IMR-90 (cell line): ENCODE data around the gene HTR3C. TPM values are rescaled to one million over a fixed set of nuclear protein-coding genes. Genes with fewer than 3 reads are reported as not detected.
A peak's percentile ranks its signal among the peaks of the same experiment; 100 is the strongest.

Experiments
- ATAC-seq: fragments of 200-7000 bp; cut with Tn5 transposase; 2 replicates; pipeline ENCODE4 v1.9.1; 2020; ENCODE audit warnings: low read depth, mild to moderate bottlenecking, moderate library complexity
- BruUV-seq: library from RNA; stranded (reverse); fragments of 400-500 nt; replicated peaks from 2 replicates; lab custom pipeline; 2021; lab: Mats Ljungman, UMichigan
- CTCF ChIA-PET: fragments of 300-600 bp; formaldehyde crosslinking; extraction: SDS; loops from one replicate; lab custom pipeline; 2021; ENCODE audit warnings: antibody characterized with exemption; lab: Yijun Ruan, JAX
- POLR2A ChIA-PET: fragments of 300-600 bp; sonication (Branson Sonifier 250); formaldehyde crosslinking; loops from one replicate; lab custom pipeline; 2022; ENCODE audit warnings: antibody characterized with exemption; ENCODE audit not compliant: unreplicated experiment; lab: Charles Lee
- DNase-seq: peaks from one replicate; pipeline ENCODE4 v3.0.0; 2013
- H2AFZ ChIP-seq: replicated peaks from 2 replicates; pipeline ENCODE3; 2013; ENCODE audit warnings: low read length, mild to moderate bottlenecking; ENCODE audit not compliant: poor library complexity
- H2AK5ac ChIP-seq: 2 replicates; pipeline ENCODE4 v1.6.1; 2013; ENCODE audit warnings: low read depth, low read length, inconsistent platforms
- H2AK9ac ChIP-seq: replicated peaks from 2 replicates; pipeline ENCODE3; 2013; ENCODE audit warnings: mild to moderate bottlenecking, low read depth, low read length, moderate library complexity; ENCODE audit not compliant: poor library complexity
- H2BK120ac ChIP-seq: 2 replicates; pipeline ENCODE4 v1.6.1; 2013; ENCODE audit warnings: low read depth, low read length, inconsistent platforms
- H2BK15ac ChIP-seq: 3 replicates; pipeline ENCODE4 v1.6.1; 2013; ENCODE audit warnings: low read depth, low read length, inconsistent platforms
- H2BK20ac ChIP-seq: 2 replicates; pipeline ENCODE4 v1.6.1; 2013; ENCODE audit warnings: low read depth, mild to moderate bottlenecking, inconsistent platforms, low read length, moderate library complexity
- H2BK5ac ChIP-seq: 2 replicates; pipeline ENCODE4 v1.6.1; 2013; ENCODE audit warnings: mild to moderate bottlenecking, low read depth, low read length, inconsistent platforms; ENCODE audit not compliant: poor library complexity, severe bottlenecking
- H3K14ac ChIP-seq: replicated peaks from 2 replicates; pipeline ENCODE4 v1.6.1; 2013; ENCODE audit warnings: low read depth, low read length, inconsistent platforms
- H3K18ac ChIP-seq: 2 replicates; pipeline ENCODE4 v1.6.1; 2013; ENCODE audit warnings: low read depth, low read length, control low read depth
- H3K23ac ChIP-seq: 2 replicates; pipeline ENCODE4 v1.6.1; 2013; ENCODE audit warnings: low read depth, low read length, inconsistent platforms
- H3K27ac ChIP-seq: 2 replicates; pipeline ENCODE4 v1.5.1; 2013; ENCODE audit warnings: mild to moderate bottlenecking, control low read depth, low read length; ENCODE audit not compliant: insufficient read depth
- H3K27me3 ChIP-seq: 2 replicates; pipeline ENCODE4 v1.6.1; 2013; ENCODE audit warnings: low read length; ENCODE audit not compliant: control insufficient read depth, insufficient read depth
- H3K36me3 ChIP-seq: 2 replicates; pipeline ENCODE4 v1.6.1; 2013; ENCODE audit warnings: low read length, mixed read lengths; ENCODE audit not compliant: control insufficient read depth, insufficient read depth
- H3K4ac ChIP-seq: 2 replicates; pipeline ENCODE4 v1.6.1; 2013; ENCODE audit warnings: low read depth, low read length, inconsistent platforms
- H3K4me1 ChIP-seq: 2 replicates; pipeline ENCODE4 v1.6.1; 2013; ENCODE audit warnings: low read length, mixed read lengths; ENCODE audit not compliant: control insufficient read depth, insufficient read depth
- H3K4me2 ChIP-seq: 2 replicates; pipeline ENCODE4 v1.6.1; 2013; ENCODE audit warnings: low read depth, mild to moderate bottlenecking, control low read depth, low read length, moderate library complexity
- H3K4me3 ChIP-seq: 2 replicates; pipeline ENCODE4 v1.5.1; 2013; ENCODE audit warnings: low read depth, mild to moderate bottlenecking, control low read depth, low read length, moderate library complexity; ENCODE audit not compliant: insufficient read depth
- H3K56ac ChIP-seq: 2 replicates; pipeline ENCODE4 v1.6.1; 2013; ENCODE audit warnings: low read length, inconsistent platforms; ENCODE audit not compliant: insufficient read depth; ENCODE audit errors: extremely low read depth
- H3K79me1 ChIP-seq, 2 experiments: 2 replicates each; pipeline ENCODE4 v1.6.1; 2013; ENCODE audit warnings: low read length in 2 of 2, inconsistent platforms in 1 of 2, low read depth in 1 of 2
- H3K9ac ChIP-seq: 2 replicates; pipeline ENCODE4 v1.6.1; 2013; ENCODE audit warnings: low read depth, low read length, control low read depth
- H3K9me1 ChIP-seq: 2 replicates; pipeline ENCODE4 v1.6.1; 2013; ENCODE audit warnings: low read length, inconsistent platforms; ENCODE audit not compliant: insufficient read depth
- H3K9me3 ChIP-seq: 2 replicates; pipeline ENCODE4 v1.6.1; 2013; ENCODE audit warnings: low read length; ENCODE audit not compliant: control insufficient read depth, insufficient read depth
- H4K20me1 ChIP-seq: 2 replicates; pipeline ENCODE4 v1.6.1; 2013; ENCODE audit warnings: low read length, inconsistent platforms; ENCODE audit not compliant: insufficient read depth
- H4K5ac ChIP-seq: 2 replicates; pipeline ENCODE4 v1.6.1; 2013; ENCODE audit warnings: mild to moderate bottlenecking, low read depth, low read length, control low read depth
- H4K8ac ChIP-seq, 2 experiments: 2 replicates each; pipeline ENCODE4 v1.6.1; 2013; ENCODE audit warnings: low read depth in 2 of 2, low read length in 2 of 2, control low read depth in 1 of 2, inconsistent platforms in 1 of 2
- H4K91ac ChIP-seq: 2 replicates; pipeline ENCODE4 v1.6.1; 2013; ENCODE audit warnings: low read depth, low read length, inconsistent platforms; ENCODE audit not compliant: insufficient read depth
- BHLHE40 ChIP-seq: fragments of 150-350 bp; IDR thresholded peaks from 2 replicates; pipeline ENCODE4 v1.6.1; 2016; ENCODE audit warnings: mild to moderate bottlenecking, low read depth, low read length
- CEBPB ChIP-seq: IDR thresholded peaks from 2 replicates; pipeline ENCODE4 v1.6.1; 2012; ENCODE audit warnings: low read depth, low read length, improper control_type of control experiment
- CHD1 ChIP-seq: IDR thresholded peaks from 2 replicates; pipeline ENCODE4 v1.6.1; 2012; ENCODE audit warnings: low read depth, low read length, improper control_type of control experiment
- MAFK ChIP-seq: IDR thresholded peaks from 2 replicates; pipeline ENCODE4 v1.6.1; 2012; ENCODE audit warnings: low read depth, low read length, improper control_type of control experiment
- POLR2A ChIP-seq: IDR thresholded peaks from 2 replicates; pipeline ENCODE4 v1.6.1; 2012; ENCODE audit warnings: mild to moderate bottlenecking, low read depth, low read length
- RAD21 ChIP-seq: IDR thresholded peaks from 2 replicates; pipeline ENCODE4 v1.6.1; 2012; ENCODE audit warnings: low read length, improper control_type of control experiment
- WGBS, 2 experiments: methylation state at CpG; one replicate each; pipeline versions ENCODE4 v1.1.5 to v1.1.7; 2013; ENCODE audit warnings: missing lambda C conversion rate in 2 of 2; ENCODE audit not compliant: insufficient read length in 1 of 2; ENCODE audit errors: extremely low coverage in 2 of 2; 5-methylcytosine and 5-hydroxymethylcytosine counted together
- dilution Hi-C: fragments of 300-500 bp; cut with HindIII; formaldehyde crosslinking; loops from one replicate; pipeline ENCODE4 v1.14.3; 2018; ENCODE audit warnings: low sequenced_read_pairs; ENCODE audit not compliant: unreplicated experiment
- in situ Hi-C: fragments of 300-500 bp; cut with MboI; formaldehyde crosslinking; loops from 3 replicates; pipeline ENCODE4 v1.14.3; 2019; ENCODE audit warnings: low sequenced_read_pairs, inconsistent platforms, mixed read lengths
- intact Hi-C: fragments of 100-400 bp; cut with micrococcal nuclease; formaldehyde crosslinking; loops from 2 replicates; pipeline ENCODE4 v1.10.0; 2022
- polyA plus RNA-seq, 3 experiments: library from polyadenylated mRNA; depleted of rRNA; stranded (reverse); fragments of >200 nt; gene quantifications; 2 replicates each; pipeline ENCODE4 v1.2.3, GENCODE V29; 2012; ENCODE audit warnings: low replicate concordance in 1 of 3
- total RNA-seq: library from RNA; depleted of rRNA; stranded (reverse); fragments of >200 nt; gene quantifications from 2 replicates; pipeline ENCODE4 v1.2.3, GENCODE V29; 2012

HTR3C gene
- total and polyA plus RNA-seq, 2 of the 4 experiments (the other 2 are of a cell fraction): not detected

DNA sequence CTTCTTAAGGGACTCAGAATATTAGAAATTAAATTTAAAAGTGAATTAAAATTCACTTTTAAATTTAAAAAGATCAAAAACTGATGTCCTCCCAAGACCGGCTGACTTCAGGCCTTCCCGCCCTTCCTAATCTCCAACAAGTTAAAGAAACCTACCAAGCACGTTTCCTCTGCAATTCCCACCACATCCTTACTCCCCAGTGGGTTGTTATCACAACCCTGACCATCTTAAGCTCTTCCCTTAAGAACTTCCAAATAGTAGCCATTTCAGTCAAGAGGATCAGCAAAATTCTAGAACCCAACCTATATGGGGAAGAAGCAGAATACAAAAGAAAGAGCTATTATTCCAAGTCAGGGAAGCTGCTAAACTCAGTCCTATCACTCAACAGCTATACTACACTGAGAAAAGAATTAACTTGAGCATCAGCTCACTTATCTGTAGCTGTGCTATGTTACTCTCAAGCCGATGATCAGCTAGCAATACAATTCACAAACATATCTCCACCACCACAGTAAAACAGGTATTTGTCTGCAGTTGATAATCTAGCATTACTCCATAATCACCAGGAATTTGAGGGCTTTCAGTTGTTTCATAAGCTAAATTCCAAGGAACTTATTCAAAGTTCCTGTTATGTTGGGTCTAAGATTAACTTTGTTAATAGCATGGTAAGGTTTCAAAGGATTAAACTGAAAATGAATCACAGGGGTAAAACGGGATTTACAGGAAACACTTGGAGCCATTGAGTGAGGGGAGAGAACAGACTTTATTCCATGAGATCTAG, 49.5 kb upstream of the HTR3C start:
- ATAC-seq (peak; percentile 70), DNase-seq (peak; percentile 81)
- peak overlapping the region; percentile 90 for H3K4ac ChIP-seq
- H3K27ac ChIP-seq: peak overlapping the region; percentile 74; the same call in 1 of the 2 replicates
- H3K9me3 ChIP-seq: no peaks in the 10 kb centered on the region
- peak overlapping the region; percentile 42 for H3K56ac ChIP-seq
- 100% methylated on average over 2 of the region's 5 CpGs; no CpG with 5 or more reads in 1 of the 2 experiments for WGBS, 2 experiments
- CTCF ChIA-PET: no interaction called here
- intact Hi-C loops (no loop called here), in situ Hi-C loops (no loop called here), dilution Hi-C loops (no loop called here)
- BruUV-seq: no TSS peak
- H4K5ac ChIP-seq: peak overlapping the region; percentile 89
- H2AK5ac ChIP-seq: peak overlapping the region; percentile 57; the same call in 1 of the 2 replicates
- no peak overlapping the region for H2AFZ ChIP-seq
- peak overlapping the region; percentile 68; the same call in 1 of the 2 replicates for H4K91ac ChIP-seq
- H3K9ac ChIP-seq: peak overlapping the region; percentile 42; the same call in 1 of the 2 replicates
- peak overlapping the region; percentile 90; the same call in 1 of the 2 replicates for H3K23ac ChIP-seq
- peak overlapping the region; percentile 95 for H2BK5ac ChIP-seq
- H4K8ac ChIP-seq: peak overlapping the region; percentile 84 to 87
- H3K18ac ChIP-seq: peak overlapping the region; percentile 96
- no peak overlapping the region for H3K4me3 ChIP-seq
- H2AK9ac ChIP-seq: no peak overlapping the region
- H3K36me3 ChIP-seq: no peaks in the 10 kb centered on the region
- H3K27me3 ChIP-seq: no peaks in the 10 kb centered on the region
- no peaks in the 10 kb centered on the region for H4K20me1 ChIP-seq
- no peak for TF ChIP-seq POLR2A
- no peak for TF ChIP-seq RAD21
- no peak for TF ChIP-seq CHD1
- no peak for TF ChIP-seq BHLHE40
- peak; percentile 74 for TF ChIP-seq CEBPB
- 0 out of 2 replicates have a peak, but pooled peaks have one; percentile 3 for TF ChIP-seq MAFK
- peaks cover 25 to 55% of the 10 kb centered on the region in 2 experiments for H3K79me1 ChIP-seq
- H3K4me1 ChIP-seq: peaks cover 28% of the 10 kb centered on the region
- POLR2A ChIA-PET: interaction anchor here (0.6 kb wide), 3 partner anchors 9 to 306 kb away, joined by 3 to 5 read pairs (median 4); partner anchors contain the start of gene YEATS2
- peak overlapping the region; percentile 86 for H3K14ac ChIP-seq
- H3K9me1 ChIP-seq: peaks cover 25% of the 10 kb centered on the region
- H3K4me2 ChIP-seq: peak overlapping the region; percentile 78; the same call in 1 of the 2 replicates
- H2BK120ac ChIP-seq: peak overlapping the region; percentile 96
- peak overlapping the region; percentile 98 for H2BK20ac ChIP-seq
- peak overlapping the region; percentile 80; the same call in 2 of the 3 replicates for H2BK15ac ChIP-seq
